ENCODE data around the gene TMEM161A. TPM values are rescaled to one million over a fixed set of nuclear protein-coding genes. Genes with fewer than 3 reads are reported as not detected.

TMEM161A gene
- total RNA-seq, 1 experiment from 2014 or later, result 76.0 TPM

DNA sequence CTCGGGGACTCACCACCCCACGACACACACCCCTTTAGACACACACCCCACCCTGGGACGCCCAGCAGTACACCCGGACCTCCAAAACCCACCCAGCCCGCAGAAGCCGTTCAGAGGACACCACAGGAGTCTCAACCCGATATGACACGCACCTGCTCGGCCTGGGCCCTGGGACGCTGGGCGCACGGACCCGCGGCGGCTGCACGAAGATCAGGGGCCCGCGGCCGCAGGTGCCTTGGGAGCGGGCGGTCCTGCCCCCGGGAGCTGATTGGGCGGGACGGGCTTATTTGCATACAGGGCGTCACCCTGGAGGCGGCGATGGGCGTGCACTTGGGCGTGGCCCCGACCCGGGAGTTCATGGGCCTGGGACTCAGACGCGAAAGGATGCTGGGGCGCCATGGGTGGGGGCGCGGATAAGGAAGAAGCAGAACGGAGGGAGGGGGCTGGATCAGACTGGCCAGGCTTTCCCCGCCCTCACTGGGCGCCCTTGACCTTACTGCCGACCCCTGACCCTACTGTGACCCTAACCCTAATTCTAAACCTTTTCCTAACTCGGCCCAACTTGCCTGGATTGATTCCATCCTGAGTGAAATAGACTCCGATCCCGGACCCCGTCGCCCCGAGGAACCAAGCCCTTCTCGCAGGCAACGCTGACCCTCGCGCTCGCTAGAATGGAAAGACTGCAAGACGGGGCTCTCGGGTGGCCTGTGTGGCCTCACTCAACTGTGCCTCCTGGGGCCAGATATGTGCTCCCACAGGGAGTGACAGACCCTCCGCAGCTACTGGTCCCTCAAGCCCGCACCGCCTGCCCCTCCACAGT is 32.0 kb upstream of the TMEM161A start, which contains the start of gene MEF2B:
Gene MEF2B (minus strand): TSS at position 211 of the 820 bp plus-strand sequence. CDS start 19,528 bp downstream, outside the sequence.
- no peak within 1 kb of the TSS for H3K9ac ChIP-seq (ENCODE audit: low read length)

More for the DNA sequence above, 32.0 kb upstream of the TMEM161A start, which contains the start of gene MEF2B:
- ChIA-PET POLR2A (no interaction called here), RAD21 (ENCODE audit: low non-redundant PET in 1 of 2, low total read pairs in 2 of 2, uncharacterized antibody in 2 of 2, unreplicated experiment in 2 of 2) (no interaction called here), CTCF (no interaction called here)
- no peak within 1 kb of the TSS for H3K27ac ChIP-seq (ENCODE audit: low read depth, low read length)
- intact Hi-C loops (cut with micrococcal nuclease), result no loop called here
- no peak within 1 kb of the TSS for H3K4me2 ChIP-seq (ENCODE audit: low read length)
- no peaks in the 10 kb centered on the region for H4K20me1 ChIP-seq (ENCODE audit: insufficient read depth)
- BruUV-seq (replicated peaks), result no TSS peak
- no peak within 1 kb of the TSS for H2AFZ ChIP-seq (ENCODE audit: low read depth, low read length, poor library complexity, severe bottlenecking)
- H3K79me2 ChIP-seq (ENCODE audit: insufficient read depth, low read length), result no peaks in the 10 kb centered on the region
- H3K9me3 ChIP-seq (ENCODE audit: control insufficient read depth in 1 of 2, insufficient read depth in 1 of 2, low read depth in 1 of 2, low read length in 2 of 2), result no peaks in the 10 kb centered on the region
- DNase-seq (ENCODE audit: low read depth, low spot score), result no peak
- H3K4me3 ChIP-seq (replicated peaks in 1 of 2; ENCODE audit: low read depth in 1 of 2, low read length in 2 of 2), result no peak within 1 kb of the TSS
- H3K4me1 ChIP-seq (ENCODE audit: control insufficient read depth in 1 of 2, insufficient read depth in 2 of 2, low read length in 2 of 2), result peaks cover 9 to 10% of the 10 kb centered on the region in 2 experiments; a peak in 3 of 4 replicates
- peak; percentile 58 for ATAC-seq
- H3K36me3 ChIP-seq (ENCODE audit: control insufficient read depth in 1 of 2, insufficient read depth in 2 of 2, low read length in 2 of 2), result no peaks in the 10 kb centered on the region
- H3K9me2 ChIP-seq (ENCODE audit: insufficient read depth), result no peaks in the 10 kb centered on the region
- TF ChIP-seq ZBTB33 (IDR thresholded peaks at IDR 0.05; ENCODE audit: extremely low read depth, insufficient replicate concordance, low read length) (no peak), EGR1 (IDR thresholded peaks at IDR 0.05; ENCODE audit: low read depth) (no peak), SP1 (IDR thresholded peaks at IDR 0.05; ENCODE audit: low read depth) (no peak), ZFX (IDR thresholded peaks at IDR 0.05) (no peak), SRF (IDR thresholded peaks at IDR 0.05; ENCODE audit: low read depth) (no peak), YY1 (IDR thresholded peaks at IDR 0.05; ENCODE audit: extremely low read depth, insufficient replicate concordance, low read depth, low read length) (no peak), FOSL1 (IDR thresholded peaks at IDR 0.05; ENCODE audit: low read depth) (no peak), JUND (IDR thresholded peaks at IDR 0.05) (no peak), RAD21 (IDR thresholded peaks at IDR 0.05; ENCODE audit: low read depth) (no peak), POLR2A (IDR thresholded peaks at IDR 0.05; ENCODE audit: borderline replicate concordance, extremely low read depth, insufficient read depth, insufficient read length) (no peak), EZH2 (IDR thresholded peaks at IDR 0.05) (no peak), CBX3 (IDR thresholded peaks at IDR 0.05; ENCODE audit: low read depth) (no peak), CEBPB (IDR thresholded peaks at IDR 0.05; ENCODE audit: low read depth) (no peak), POLR2AphosphoS5 (IDR thresholded peaks at IDR 0.05; ENCODE audit: low read depth, low read length) (no peak), SIN3A (IDR thresholded peaks at IDR 0.05; ENCODE audit: low read depth) (no peak), EZH2phosphoT487 (IDR thresholded peaks at IDR 0.05; ENCODE audit: borderline replicate concordance) (no peak)
- TF ChIP-seq, protein P1, sequence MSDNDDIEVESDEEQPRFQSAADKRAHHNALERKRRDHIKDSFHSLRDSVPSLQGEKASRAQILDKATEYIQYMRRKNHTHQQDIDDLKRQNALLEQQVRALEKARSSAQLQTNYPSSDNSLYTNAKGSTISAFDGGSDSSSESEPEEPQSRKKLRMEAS (IDR thresholded peaks at IDR 0.05), result no peak
- TF ChIP-seq, protein P2, sequence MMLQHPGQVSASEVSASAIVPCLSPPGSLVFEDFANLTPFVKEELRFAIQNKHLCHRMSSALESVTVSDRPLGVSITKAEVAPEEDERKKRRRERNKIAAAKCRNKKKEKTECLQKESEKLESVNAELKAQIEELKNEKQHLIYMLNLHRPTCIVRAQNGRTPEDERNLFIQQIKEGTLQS (IDR thresholded peaks at IDR 0.05), result no peak
- no peaks in the 10 kb centered on the region for H3K27me3 ChIP-seq (ENCODE audit: insufficient read depth, low read length)
